GM12865 (cell line): ENCODE data around the gene TLCD3A.

Source experiments
- DNase-seq: peaks from one replicate; pipeline ENCODE4 v3.0.0; 2010; ENCODE audit warnings: low read depth
- H3K4me3 ChIP-seq: 2 replicates; pipeline ENCODE4 v1.5.1; 2011; ENCODE audit warnings: mild to moderate bottlenecking, low read depth, low read length, control low read depth
- CTCF ChIP-seq: IDR thresholded peaks from 2 replicates; pipeline ENCODE4 v1.5.1; 2011; ENCODE audit warnings: low read length, control low read depth, low read depth, inconsistent platforms; ENCODE audit not compliant: insufficient read depth; ENCODE audit errors: missing control alignments

TLCD3A gene

GRCh38 chr17:699345-699744, 33.1 kb upstream of the TLCD3A start:
- DNase-seq, result no peak
- TF ChIP-seq CTCF, result no peak
- no peak overlapping the region for H3K4me3 ChIP-seq

GRCh38 chr17:700504-701094, 31.8 kb upstream of the TLCD3A start:
- peak; percentile 39 for TF ChIP-seq CTCF
- peak; percentile 48 for DNase-seq
- no peak overlapping the region for H3K4me3 ChIP-seq

DNA sequence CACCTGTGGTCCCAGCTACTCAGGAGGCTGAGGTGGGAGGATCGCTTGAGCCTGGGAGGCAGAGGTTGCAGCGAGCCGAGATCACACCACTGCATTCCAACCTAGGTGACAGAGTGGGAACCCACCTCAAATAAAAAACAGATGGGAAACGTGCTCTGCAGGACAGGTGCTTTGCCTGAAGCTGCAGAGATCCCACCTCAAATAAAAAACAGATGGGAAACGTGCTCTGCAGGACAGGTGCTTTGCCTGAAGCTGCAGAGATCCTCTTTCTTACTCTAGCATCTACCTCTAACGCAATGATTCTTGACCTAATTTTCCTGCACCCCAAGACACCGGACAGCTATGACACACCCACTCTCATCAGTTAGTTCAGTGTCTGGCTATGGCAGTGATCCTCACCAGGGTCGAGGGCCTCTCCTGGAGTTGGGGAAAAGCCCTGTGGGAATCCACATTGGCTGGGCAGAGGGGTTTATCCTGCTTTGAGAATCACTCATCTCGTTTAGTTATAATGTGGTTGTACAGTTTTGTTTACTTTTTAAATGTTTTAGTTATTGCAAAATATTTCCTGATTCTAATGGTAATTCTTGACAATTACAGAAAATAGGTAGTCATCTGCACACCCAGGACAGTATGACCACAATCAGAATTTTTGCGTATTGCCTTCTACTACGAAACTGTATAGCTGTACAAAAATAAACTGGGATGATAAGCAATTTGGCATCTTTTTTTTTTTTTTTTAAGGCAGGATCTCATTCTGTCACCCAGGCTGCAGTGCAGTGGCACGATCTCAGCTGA, 29.1 kb upstream of the TLCD3A start:
- DNase-seq, result no peak
- no peak for TF ChIP-seq CTCF
- no peak overlapping the region for H3K4me3 ChIP-seq

- no peak overlapping the region for H3K4me3 ChIP-seq
- DNase-seq, result no peak
- no peak for TF ChIP-seq CTCF
Observed at GRCh38 chr17:704111-704864, 28.1 kb upstream of the TLCD3A start.

DNA sequence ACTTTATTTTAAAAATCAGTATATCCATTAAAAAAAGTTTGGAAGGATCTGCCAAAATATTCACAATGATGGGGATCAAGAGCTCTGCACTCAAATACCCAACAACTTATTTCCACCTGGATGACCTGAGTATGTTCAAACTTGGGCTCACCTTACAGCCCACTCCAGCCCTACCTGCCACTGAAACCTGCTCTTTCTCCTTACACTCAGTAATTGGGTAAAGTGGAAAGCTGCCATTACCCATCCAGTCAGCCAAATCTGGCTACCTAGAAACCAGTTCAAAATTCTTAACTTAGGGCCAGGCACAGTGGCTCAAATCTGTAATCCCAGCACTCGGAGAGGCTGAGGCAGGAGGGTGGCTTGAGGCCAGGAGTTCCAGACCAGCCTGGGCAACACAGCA, 27.4 kb upstream of the TLCD3A start:
- TF ChIP-seq CTCF, result no peak
- no peak for DNase-seq
- no peak overlapping the region for H3K4me3 ChIP-seq

DNA sequence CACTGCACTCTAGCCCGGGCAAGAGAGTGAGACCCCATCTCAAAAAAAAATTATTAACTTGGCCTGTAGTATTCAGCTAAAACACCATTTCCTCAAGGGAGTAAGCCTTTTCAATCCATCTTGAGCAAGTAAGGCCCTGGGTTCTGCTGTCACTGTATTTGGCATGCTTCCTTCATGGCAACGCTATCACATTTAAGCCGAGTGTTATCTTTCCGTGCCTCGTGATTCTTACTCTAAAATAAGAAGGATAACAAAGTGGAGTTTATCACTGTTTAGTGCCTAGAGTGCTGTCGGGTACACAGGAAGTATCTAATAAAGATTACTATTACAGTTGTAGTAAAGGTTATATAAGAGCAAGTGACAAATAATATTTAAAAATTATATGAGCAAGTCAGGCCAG, 26.5 kb upstream of the TLCD3A start:
- DNase-seq, result no peak
- TF ChIP-seq CTCF, result no peak
- no peak overlapping the region for H3K4me3 ChIP-seq
